Type B pancreatic cell (in vitro differentiated cells): Measurements from ENCODE around the gene NKX2-2. TPM values are rescaled to one million over a fixed set of nuclear protein-coding genes. Genes with fewer than 3 reads are reported as not detected.

Experiments
- DNase-seq: peaks from one replicate; pipeline ENCODE4 v3.0.0; 2021; ENCODE audit warnings: mixed read lengths; ENCODE audit not compliant: unreplicated experiment; ENCODE audit errors: extremely low spot score
- H3K27ac Mint-ChIP-seq: 2 replicates; pipeline ENCODE4 v1.8.0; 2021; ENCODE audit warnings: mild to moderate bottlenecking, mixed read lengths
- H3K27me3 Mint-ChIP-seq: 2 replicates; pipeline ENCODE4 v1.8.0; 2021; ENCODE audit warnings: mixed read lengths
- H3K36me3 Mint-ChIP-seq: 2 replicates; pipeline ENCODE4 v1.8.0; 2021; ENCODE audit warnings: mixed read lengths
- H3K4me1 Mint-ChIP-seq: one replicate; pipeline ENCODE4 v1.8.0; 2021; ENCODE audit warnings: mixed read lengths; ENCODE audit not compliant: unreplicated experiment
- H3K4me3 Mint-ChIP-seq: 2 replicates; pipeline ENCODE4 v1.8.0; 2021; ENCODE audit warnings: mild to moderate bottlenecking, mixed read lengths
- H3K9me3 Mint-ChIP-seq: 2 replicates; pipeline ENCODE4 v1.8.0; 2021; ENCODE audit warnings: mixed read lengths
- CTCF ChIP-seq: fragments of 200-600 bp; sonication (generic); conservative IDR thresholded peaks from 2 replicates; pipeline ENCODE4 v1.5.0; 2021; ENCODE audit warnings: antibody characterized with exemption, mild to moderate bottlenecking
- total RNA-seq: library from RNA; stranded (reverse); gene quantifications from 2 replicates; pipeline ENCODE4 v1.2.1, GENCODE V29; 2021; ENCODE audit warnings: low replicate concordance

The NKX2-2 gene
- total RNA-seq, 1 donor from 2014 or later: 6.0 TPM

GRCh38 chr20:21555470-21556120 lies 41.7 kb upstream of the NKX2-2 start:
- H3K36me3 Mint-ChIP-seq: no peaks in the 10 kb centered on the region
- no peaks in the 10 kb centered on the region for H3K9me3 Mint-ChIP-seq
- no peak overlapping the region for H3K4me3 Mint-ChIP-seq
- DNase-seq: no peak
- H3K4me1 Mint-ChIP-seq: no peaks in the 10 kb centered on the region
- H3K27ac Mint-ChIP-seq: no peak overlapping the region
- H3K27me3 Mint-ChIP-seq: peaks cover 44% of the 10 kb centered on the region
- no peak for TF ChIP-seq CTCF

GRCh38 chr20:21554985-21555384 lies 41.1 kb upstream of the NKX2-2 start:
- Mint-ChIP-seq H3K36me3 (no peaks in the 10 kb centered on the region), H3K27me3 (peaks cover 44% of the 10 kb centered on the region), H3K4me3 (no peak overlapping the region), H3K27ac (no peak overlapping the region), H3K9me3 (no peaks in the 10 kb centered on the region), H3K4me1 (no peaks in the 10 kb centered on the region)
- DNase-seq: peak; percentile 47
- TF ChIP-seq CTCF: no peak

GRCh38 chr20:21554376-21554890 lies 40.6 kb upstream of the NKX2-2 start:
- Mint-ChIP-seq H3K9me3 (no peaks in the 10 kb centered on the region), H3K27ac (no peak overlapping the region), H3K4me1 (no peaks in the 10 kb centered on the region), H3K4me3 (no peak overlapping the region), H3K36me3 (no peaks in the 10 kb centered on the region), H3K27me3 (peaks cover 46% of the 10 kb centered on the region)
- no peak for TF ChIP-seq CTCF
- no peak for DNase-seq

- Mint-ChIP-seq H3K4me1 (no peaks in the 10 kb centered on the region), H3K27me3 (peaks cover 31% of the 10 kb centered on the region)
- no peak for TF ChIP-seq CTCF
Measured at GRCh38 chr20:21550587-21550986, 36.7 kb upstream of the NKX2-2 start.

GRCh38 chr20:21548390-21549035 lies 34.6 kb upstream of the NKX2-2 start:
- Mint-ChIP-seq H3K27ac (no peak overlapping the region), H3K4me1 (no peaks in the 10 kb centered on the region), H3K36me3 (no peaks in the 10 kb centered on the region), H3K9me3 (no peaks in the 10 kb centered on the region), H3K27me3 (peaks cover 27% of the 10 kb centered on the region), H3K4me3 (no peak overlapping the region)
- no peak for TF ChIP-seq CTCF
- DNase-seq: peak; percentile 10

More at GRCh38 chr20:21550587-21550986, 36.7 kb upstream of the NKX2-2 start:
- no peak overlapping the region for H3K4me3 Mint-ChIP-seq
- H3K36me3 Mint-ChIP-seq: no peaks in the 10 kb centered on the region
- no peak for DNase-seq
- no peak overlapping the region for H3K27ac Mint-ChIP-seq
- H3K9me3 Mint-ChIP-seq: no peaks in the 10 kb centered on the region
